ENCODE results near the gene DDX47.

DDX47 gene

DNA sequence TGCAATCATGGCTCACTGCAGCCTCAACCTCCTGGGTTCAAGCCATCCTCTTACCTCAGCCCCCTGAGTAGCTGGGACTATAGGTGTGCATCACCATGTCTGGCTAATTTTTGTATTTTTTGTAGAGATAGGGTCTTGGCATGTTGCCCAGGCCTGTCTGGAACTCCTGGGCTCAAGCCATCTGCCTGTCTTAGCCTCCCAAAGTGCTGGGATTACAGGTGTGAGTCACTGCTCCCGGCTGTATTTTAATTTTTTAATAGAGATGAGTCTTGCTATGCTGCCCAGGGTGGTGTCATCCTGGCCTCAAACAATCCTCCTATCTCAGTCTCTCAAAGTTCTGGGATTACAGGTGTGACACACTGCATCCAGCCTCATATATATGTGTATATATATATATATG lies 46.5 kb downstream of the DDX47 start:
- no peak overlapping the region for H3K4me2 ChIP-seq (ENCODE audit: low read length)
- H3K4me1 ChIP-seq (ENCODE audit: low read length) = no peaks in the 10 kb centered on the region
- H3K79me2 ChIP-seq (ENCODE audit: low read length) = no peaks in the 10 kb centered on the region
- no peaks in the 10 kb centered on the region for H3K27me3 ChIP-seq (ENCODE audit: low read depth, low read length)
- H3K4me3 ChIP-seq (ENCODE audit: low read length) = no peak overlapping the region
- H4K20me1 ChIP-seq (ENCODE audit: insufficient read depth, low read length) = no peaks in the 10 kb centered on the region
- no peak for TF ChIP-seq CTCF (IDR thresholded peaks at IDR 0.05; ENCODE audit: low read depth, low read length)
- TF ChIP-seq EZH2phosphoT487 (IDR thresholded peaks at IDR 0.05; ENCODE audit: low read depth) = no peak
- H3K27ac ChIP-seq (ENCODE audit: low read length) = no peak overlapping the region
- no peak overlapping the region for H3K9ac ChIP-seq (ENCODE audit: low read length)
- H3K9me3 ChIP-seq (ENCODE audit: insufficient read depth, low read length) = no peaks in the 10 kb centered on the region
- peaks cover 3% of the 10 kb centered on the region for H3K36me3 ChIP-seq (replicated peaks; ENCODE audit: low read depth, low read length)
- H2AFZ ChIP-seq (ENCODE audit: low read depth, low read length) = no peak overlapping the region

- no peaks in the 10 kb centered on the region for H3K4me1 ChIP-seq (ENCODE audit: low read length)
- no peaks in the 10 kb centered on the region for H3K9me3 ChIP-seq (ENCODE audit: insufficient read depth, low read length)
- H3K36me3 ChIP-seq (replicated peaks; ENCODE audit: low read depth, low read length) = peaks cover 3% of the 10 kb centered on the region
- no peak overlapping the region for H3K27ac ChIP-seq (ENCODE audit: low read length)
- no peaks in the 10 kb centered on the region for H4K20me1 ChIP-seq (ENCODE audit: insufficient read depth, low read length)
- TF ChIP-seq CTCF (IDR thresholded peaks at IDR 0.05; ENCODE audit: low read depth, low read length) (no peak), EZH2phosphoT487 (IDR thresholded peaks at IDR 0.05; ENCODE audit: low read depth) (no peak)
- H3K4me3 ChIP-seq (ENCODE audit: low read length) = no peak overlapping the region
- H3K27me3 ChIP-seq (ENCODE audit: low read depth, low read length) = no peaks in the 10 kb centered on the region
- H3K9ac ChIP-seq (ENCODE audit: low read length) = no peak overlapping the region
- H3K4me2 ChIP-seq (ENCODE audit: low read length) = no peak overlapping the region
- H3K79me2 ChIP-seq (ENCODE audit: low read length) = no peaks in the 10 kb centered on the region
- H2AFZ ChIP-seq (ENCODE audit: low read depth, low read length) = no peak overlapping the region
Observed at GRCh38 chr12:12864243-12864642, 51.1 kb downstream of the DDX47 start.

DNA sequence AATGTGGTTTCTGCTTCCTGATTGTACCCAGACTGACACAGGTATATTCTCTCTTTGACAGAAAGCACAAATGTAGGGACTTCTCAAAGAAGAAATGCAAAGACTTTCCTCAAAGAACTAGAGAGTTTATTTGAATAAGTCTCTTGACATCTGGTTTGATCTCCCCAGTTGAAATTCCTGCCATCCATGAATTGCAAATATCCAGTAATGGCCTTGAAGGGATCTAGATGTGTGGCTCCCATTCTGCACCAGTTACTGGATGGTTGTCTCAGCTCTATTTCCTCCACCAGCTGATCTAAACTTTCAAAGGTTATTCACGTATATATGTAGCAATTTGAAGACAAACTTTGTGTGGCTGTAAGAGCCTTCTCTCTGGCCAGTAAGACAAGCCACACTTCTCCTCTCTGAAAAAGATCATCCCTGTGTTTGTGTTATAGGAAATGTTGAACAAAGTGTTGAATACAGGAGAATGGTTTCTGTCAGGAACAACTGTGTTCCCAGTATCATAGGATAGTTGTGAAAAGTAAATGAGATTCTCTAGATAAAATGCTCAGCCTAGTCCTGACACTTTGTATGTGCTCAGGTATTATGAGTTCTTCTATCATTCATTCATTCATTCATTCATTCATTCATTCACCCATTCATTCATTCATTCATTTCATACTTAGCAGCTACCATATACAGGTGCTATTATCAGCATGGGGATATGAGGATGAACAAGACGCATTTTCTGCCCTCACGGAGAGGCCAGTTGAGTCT lies 55.5 kb downstream of the DDX47 start:
- Histone ChIP-seq H3K9ac (ENCODE audit: low read length) (no peak overlapping the region), H2AFZ (ENCODE audit: low read depth, low read length) (no peak overlapping the region), H3K79me2 (ENCODE audit: low read length) (no peaks in the 10 kb centered on the region), H3K9me3 (ENCODE audit: insufficient read depth, low read length) (no peaks in the 10 kb centered on the region), H3K27me3 (ENCODE audit: low read depth, low read length) (no peaks in the 10 kb centered on the region), H3K4me2 (ENCODE audit: low read length) (no peak overlapping the region), H4K20me1 (ENCODE audit: insufficient read depth, low read length) (no peaks in the 10 kb centered on the region), H3K27ac (ENCODE audit: low read length) (no peak overlapping the region), H3K4me1 (ENCODE audit: low read length) (no peaks in the 10 kb centered on the region), H3K4me3 (ENCODE audit: low read length) (no peak overlapping the region), H3K36me3 (replicated peaks; ENCODE audit: low read depth, low read length) (peaks cover 4% of the 10 kb centered on the region)
- TF ChIP-seq CTCF (IDR thresholded peaks at IDR 0.05; ENCODE audit: low read depth, low read length) (no peak), EZH2phosphoT487 (IDR thresholded peaks at IDR 0.05; ENCODE audit: low read depth) (no peak)

- Histone ChIP-seq H3K4me3 (ENCODE audit: low read length) (no peak overlapping the region), H3K4me1 (ENCODE audit: low read length) (peaks cover 8% of the 10 kb centered on the region)
Observed at GRCh38 chr12:12870465-12870864, 57.3 kb downstream of the DDX47 start.

More at GRCh38 chr12:12870465-12870864, 57.3 kb downstream of the DDX47 start:
- Histone ChIP-seq H4K20me1 (ENCODE audit: insufficient read depth, low read length) (no peaks in the 10 kb centered on the region), H3K9ac (ENCODE audit: low read length) (no peak overlapping the region), H3K9me3 (ENCODE audit: insufficient read depth, low read length) (no peaks in the 10 kb centered on the region), H3K27ac (ENCODE audit: low read length) (no peak overlapping the region), H3K27me3 (ENCODE audit: low read depth, low read length) (no peaks in the 10 kb centered on the region), H2AFZ (ENCODE audit: low read depth, low read length) (no peak overlapping the region), H3K4me2 (ENCODE audit: low read length) (no peak overlapping the region), H3K36me3 (replicated peaks; ENCODE audit: low read depth, low read length) (peaks cover 4% of the 10 kb centered on the region), H3K79me2 (ENCODE audit: low read length) (no peaks in the 10 kb centered on the region)
- TF ChIP-seq CTCF (IDR thresholded peaks at IDR 0.05; ENCODE audit: low read depth, low read length) = no peak
- no peak for TF ChIP-seq EZH2phosphoT487 (IDR thresholded peaks at IDR 0.05; ENCODE audit: low read depth)

All from OCI-LY3 (cell line).